GM23248 (cell line): ENCODE measurements around the gene DSTN.

ENCODE experiments used
- EZH2 ChIP-seq: fragments of 200-600 bp; sonication (generic); IDR thresholded peaks from 2 replicates; pipeline ENCODE4 v1.6.1; 2018; ENCODE audit warnings: antibody characterized with exemption, mild to moderate bottlenecking; ENCODE audit not compliant: insufficient read depth, poor library complexity, severe bottlenecking
- EZH2phosphoT487 ChIP-seq: fragments of 200-600 bp; sonication (generic); IDR thresholded peaks from 2 replicates; pipeline ENCODE4 v1.6.1; 2018; ENCODE audit warnings: antibody characterized with exemption, moderate library complexity, mild to moderate bottlenecking, low read depth; ENCODE audit not compliant: insufficient read depth

GRCh38 chr20:17620371-17621228 lies 50.7 kb downstream of the DSTN start:
- TF ChIP-seq EZH2 (no peak), EZH2phosphoT487 (no peak)
